Neural progenitor cell (in vitro differentiated cells): ENCODE measurements around the gene ENOPH1. TPM values are rescaled to one million over a fixed set of nuclear protein-coding genes. Genes with fewer than 3 reads are reported as not detected.

Experiments used
- DNase-seq: peaks from one replicate; pipeline ENCODE4 v3.0.0-alpha.2; 2016; ENCODE audit warnings: low spot score
- H2AFZ ChIP-seq: fragments of 200-600 bp; sonication (generic); replicated peaks from 2 replicates; pipeline ENCODE4 v1.6.1; 2016; ENCODE audit warnings: antibody characterized with exemption
- H3F3A ChIP-seq: fragments of 200-600 bp; sonication (generic); 2 replicates; pipeline ENCODE4 v1.6.1; 2016; ENCODE audit warnings: antibody characterized with exemption, low read depth
- H3K27ac ChIP-seq: fragments of 200-600 bp; sonication (generic); 2 replicates; pipeline ENCODE4 v1.5.1; 2016; ENCODE audit warnings: mild to moderate bottlenecking
- H3K27me3 ChIP-seq: fragments of 200-600 bp; sonication (generic); 2 replicates; pipeline ENCODE4 v1.6.1; 2016; ENCODE audit warnings: mild to moderate bottlenecking, moderate library complexity
- H3K36me3 ChIP-seq: fragments of 200-600 bp; sonication (generic); 2 replicates; pipeline ENCODE4 v1.5.1; 2016
- H3K4me1 ChIP-seq: fragments of 200-600 bp; sonication (generic); 2 replicates; pipeline ENCODE4 v1.6.1; 2016; ENCODE audit warnings: mixed run types
- H3K4me2 ChIP-seq: fragments of 200-600 bp; sonication (generic); 2 replicates; pipeline ENCODE4 v1.6.1; 2016
- H3K4me3 ChIP-seq: fragments of 200-600 bp; sonication (generic); 2 replicates; pipeline ENCODE4 v1.5.1; 2016
- H3K79me2 ChIP-seq: fragments of 200-600 bp; sonication (generic); 2 replicates; pipeline ENCODE4 v1.6.1; 2016; ENCODE audit warnings: low read depth
- H3K9ac ChIP-seq: fragments of 200-600 bp; sonication (generic); 2 replicates; pipeline ENCODE4 v1.6.1; 2016
- H3K9me3 ChIP-seq: fragments of 200-600 bp; sonication (generic); 2 replicates; pipeline ENCODE4 v1.5.1; 2016; ENCODE audit warnings: low read depth
- H4K20me1 ChIP-seq: fragments of 200-600 bp; sonication (generic); 2 replicates; pipeline ENCODE4 v1.6.1; 2016; ENCODE audit warnings: low read depth
- H3K27ac Mint-ChIP-seq: 3 replicates; pipeline ENCODE4 v1.8.0; 2021; ENCODE audit warnings: mixed read lengths
- H3K27me3 Mint-ChIP-seq: 2 replicates; pipeline ENCODE4 v1.8.0; 2022; ENCODE audit warnings: low read depth, mild to moderate bottlenecking, inconsistent platforms, moderate library complexity, mixed read lengths; ENCODE audit not compliant: insufficient read depth
- H3K36me3 Mint-ChIP-seq: 3 replicates; pipeline ENCODE4 v1.8.0; 2021; ENCODE audit warnings: mixed read lengths
- H3K4me1 Mint-ChIP-seq: 3 replicates; pipeline ENCODE4 v1.8.0; 2021; ENCODE audit warnings: mixed read lengths
- H3K4me3 Mint-ChIP-seq: 3 replicates; pipeline ENCODE4 v1.8.0; 2021; ENCODE audit warnings: mild to moderate bottlenecking, moderate library complexity, mixed read lengths
- H3K9me3 Mint-ChIP-seq: 3 replicates; pipeline ENCODE4 v1.8.0; 2020; ENCODE audit warnings: mixed read lengths
- CTCF ChIP-seq: fragments of 200-600 bp; sonication (generic); IDR thresholded peaks from 2 replicates; pipeline ENCODE4 v1.5.1; 2017; ENCODE audit warnings: antibody characterized with exemption, mild to moderate bottlenecking
- EZH2 ChIP-seq: fragments of 200-600 bp; sonication (generic); IDR thresholded peaks from 2 replicates; pipeline ENCODE4 v1.6.1; 2017; ENCODE audit warnings: antibody characterized with exemption, mild to moderate bottlenecking, moderate library complexity
- EZH2phosphoT487 ChIP-seq: fragments of 200-600 bp; sonication (generic); IDR thresholded peaks from 2 replicates; pipeline ENCODE4 v1.6.1; 2017; ENCODE audit warnings: antibody characterized with exemption
- total RNA-seq: library from RNA; depleted of rRNA; stranded (reverse); fragments of >200 nt; gene quantifications from 2 replicates; pipeline ENCODE4 v1.2.3, GENCODE V29; 2015; ENCODE audit warnings: low replicate concordance

Gene ENOPH1
- total RNA-seq, 1 donor from 2014 or later = 64.4 TPM

- H3K27ac Mint-ChIP-seq = no peak overlapping the region
- no peak overlapping the region for H3K27ac ChIP-seq
- no peaks in the 10 kb centered on the region for H3K4me1 Mint-ChIP-seq
- no peaks in the 10 kb centered on the region for H3K9me3 Mint-ChIP-seq
- H3K9me3 ChIP-seq = no peaks in the 10 kb centered on the region
- H2AFZ ChIP-seq = no peak overlapping the region
- no peak overlapping the region for H3K9ac ChIP-seq
- no peak overlapping the region for H3K4me2 ChIP-seq
- H3F3A ChIP-seq = no peaks in the 10 kb centered on the region
- TF ChIP-seq EZH2 = no peak
- TF ChIP-seq EZH2phosphoT487 = no peak
- TF ChIP-seq CTCF = no peak
- DNase-seq = no peak
- no peaks in the 10 kb centered on the region for H4K20me1 ChIP-seq
- no peak overlapping the region for H3K4me3 Mint-ChIP-seq
- peaks cover 2% of the 10 kb centered on the region for H3K27me3 Mint-ChIP-seq
- H3K36me3 Mint-ChIP-seq = no peaks in the 10 kb centered on the region
- no peaks in the 10 kb centered on the region for H3K27me3 ChIP-seq
- H3K36me3 ChIP-seq = no peaks in the 10 kb centered on the region
- H3K79me2 ChIP-seq = no peaks in the 10 kb centered on the region
- no peaks in the 10 kb centered on the region for H3K4me1 ChIP-seq
- no peak overlapping the region for H3K4me3 ChIP-seq
Measured at GRCh38 chr4:82394896-82395295, 35.5 kb upstream of the ENOPH1 start.

- Histone ChIP-seq H3K27ac (no peak overlapping the region), H3K4me2 (no peak overlapping the region), H3K9ac (no peak overlapping the region), H3K36me3 (no peaks in the 10 kb centered on the region), H4K20me1 (no peaks in the 10 kb centered on the region), H3K79me2 (no peaks in the 10 kb centered on the region), H3K4me3 (no peak overlapping the region), H3K27me3 (no peaks in the 10 kb centered on the region), H3F3A (no peaks in the 10 kb centered on the region), H3K4me1 (no peaks in the 10 kb centered on the region), H3K9me3 (no peaks in the 10 kb centered on the region), H2AFZ (no peak overlapping the region)
- Mint-ChIP-seq H3K9me3 (peaks cover 2% of the 10 kb centered on the region), H3K4me1 (no peaks in the 10 kb centered on the region), H3K4me3 (no peak overlapping the region), H3K36me3 (no peaks in the 10 kb centered on the region), H3K27ac (no peak overlapping the region), H3K27me3 (no peaks in the 10 kb centered on the region)
- TF ChIP-seq EZH2 (no peak), CTCF (no peak), EZH2phosphoT487 (no peak)
- DNase-seq = no peak
Measured at GRCh38 chr4:82397527-82397926, 32.9 kb upstream of the ENOPH1 start.

- H3K27ac Mint-ChIP-seq = no peak overlapping the region
- H3K27me3 ChIP-seq = no peaks in the 10 kb centered on the region
- no peak overlapping the region for H3K4me3 ChIP-seq
- no peak overlapping the region for H3K27ac ChIP-seq
- no peaks in the 10 kb centered on the region for H3K27me3 Mint-ChIP-seq
- TF ChIP-seq CTCF (no peak), EZH2 (no peak), EZH2phosphoT487 (no peak)
- no peaks in the 10 kb centered on the region for H3K4me1 ChIP-seq
- no peaks in the 10 kb centered on the region for H3K9me3 ChIP-seq
- no peaks in the 10 kb centered on the region for H3K4me1 Mint-ChIP-seq
- H2AFZ ChIP-seq = no peak overlapping the region
- H3K4me3 Mint-ChIP-seq = no peak overlapping the region
- H4K20me1 ChIP-seq = no peaks in the 10 kb centered on the region
- peaks cover 2% of the 10 kb centered on the region for H3K9me3 Mint-ChIP-seq
- no peak overlapping the region for H3K9ac ChIP-seq
- DNase-seq = no peak
- no peaks in the 10 kb centered on the region for H3K79me2 ChIP-seq
- no peaks in the 10 kb centered on the region for H3F3A ChIP-seq
- H3K36me3 ChIP-seq = no peaks in the 10 kb centered on the region
- H3K4me2 ChIP-seq = no peak overlapping the region
- no peaks in the 10 kb centered on the region for H3K36me3 Mint-ChIP-seq
Measured at GRCh38 chr4:82398263-82398662, 32.1 kb upstream of the ENOPH1 start.

GRCh38 chr4:82401600-82401999 lies 28.8 kb upstream of the ENOPH1 start:
- TF ChIP-seq EZH2 (no peak), CTCF (no peak), EZH2phosphoT487 (no peak)
- no peak for DNase-seq
- Histone ChIP-seq H3K4me3 (no peak overlapping the region), H3F3A (no peaks in the 10 kb centered on the region), H3K27me3 (no peaks in the 10 kb centered on the region), H3K79me2 (no peaks in the 10 kb centered on the region), H3K4me2 (no peak overlapping the region), H4K20me1 (no peaks in the 10 kb centered on the region), H3K9me3 (no peaks in the 10 kb centered on the region), H3K27ac (no peak overlapping the region), H2AFZ (no peak overlapping the region), H3K9ac (no peak overlapping the region), H3K36me3 (no peaks in the 10 kb centered on the region), H3K4me1 (no peaks in the 10 kb centered on the region)
- Mint-ChIP-seq H3K9me3 (peaks cover 4% of the 10 kb centered on the region), H3K36me3 (no peaks in the 10 kb centered on the region), H3K27ac (no peak overlapping the region), H3K27me3 (no peaks in the 10 kb centered on the region), H3K4me3 (no peak overlapping the region), H3K4me1 (peaks cover 3% of the 10 kb centered on the region)
